Thoracic aorta (tissue), 2 donors: Measurements from ENCODE around the gene AGAP5. TPM values are rescaled to one million over a fixed set of nuclear protein-coding genes. Genes with fewer than 3 reads are reported as not detected.

Experiments
- ATAC-seq: fragments of 150-250 bp; one replicate; pipeline ENCODE4 v1.8.0; 2017; ENCODE audit warnings: low read depth; ENCODE audit not compliant: insufficient number of reproducible peaks, low FRiP score
- DNase-seq: peaks from one replicate; pipeline ENCODE4 v3.0.0-alpha.2; 2020; ENCODE audit warnings: low spot score
- H3K27ac ChIP-seq, 2 donors: fragments of 200-600 bp; sonication (generic); 1 replicate in 1 of 2; 2 replicates in 1 of 2; pipeline ENCODE4 v1.5.1; 2016; ENCODE audit warnings: mild to moderate bottlenecking in 2 of 2, moderate library complexity in 2 of 2
- H3K27me3 ChIP-seq: fragments of 200-600 bp; sonication (generic); replicated peaks from 2 replicates; pipeline ENCODE4 v1.6.0; 2016; ENCODE audit warnings: mild to moderate bottlenecking; ENCODE audit not compliant: insufficient read depth
- H3K36me3 ChIP-seq: fragments of 200-600 bp; sonication (generic); one replicate; pipeline ENCODE4 v1.5.1; 2016
- H3K4me1 ChIP-seq, 2 donors: fragments of 200-600 bp; sonication (generic); 1 replicate in 1 of 2; 2 replicates in 1 of 2; pipeline versions ENCODE4 v1.5.1 to v1.6.0; 2016; ENCODE audit warnings: low read depth in 2 of 2, mild to moderate bottlenecking in 1 of 2; ENCODE audit not compliant: control insufficient read depth in 1 of 2
- H3K4me3 ChIP-seq: fragments of 200-600 bp; sonication (generic); 2 replicates; pipeline ENCODE4 v1.5.1; 2016; ENCODE audit warnings: mild to moderate bottlenecking
- H3K9me3 ChIP-seq: fragments of 200-600 bp; sonication (generic); 2 replicates; pipeline ENCODE4 v1.5.1; 2016
- total RNA-seq, 2 donors: library from RNA; depleted of rRNA; stranded (reverse); fragments of >200 nt; gene quantifications; one replicate each; pipeline versions ENCODE4 v1.1.0 to v1.2.3, GENCODE V29; 2016
- TF ChIP-seq, protein P1 (sequence below): fragments of 200-600 bp; sonication (generic); IDR thresholded peaks from one replicate; pipeline ENCODE4 v1.5.1; 2019; ENCODE audit warnings: antibody characterized with exemption

AGAP5 gene
- total RNA-seq, 2 donors from 2014 or later: 4.5 to 10.9 TPM

DNA sequence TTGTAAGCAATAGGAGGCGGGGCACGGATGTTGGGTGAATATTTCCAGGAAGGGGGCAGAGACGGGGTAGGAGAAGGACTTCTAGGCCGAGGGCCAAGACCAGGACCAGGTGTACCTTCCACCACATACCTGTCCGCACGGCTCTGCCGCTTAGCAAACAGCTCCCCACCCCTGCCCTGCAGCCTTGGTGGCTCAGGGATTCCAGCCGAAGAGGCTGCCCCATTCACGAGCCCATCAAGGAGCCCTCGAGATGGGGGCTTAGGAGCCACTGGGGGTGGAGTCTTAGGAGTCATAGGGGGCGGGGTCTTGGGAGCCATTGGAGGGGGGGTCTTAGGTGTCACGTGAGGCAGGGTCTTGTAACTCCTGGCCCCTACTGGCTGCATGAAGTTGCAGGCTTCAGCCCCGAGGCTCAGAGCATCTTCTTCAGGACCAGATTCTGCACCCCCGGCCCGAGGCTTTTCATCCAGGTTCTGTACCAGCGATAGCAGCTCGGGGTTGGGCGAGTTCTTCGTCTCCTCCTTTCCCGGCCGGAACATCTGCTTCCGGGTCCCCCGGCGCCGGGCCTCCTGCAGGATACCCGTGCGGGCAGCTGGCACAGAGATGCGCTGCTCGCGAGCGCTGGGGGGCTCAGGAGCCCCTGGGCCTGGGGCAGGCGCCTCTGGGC lies 50.6 kb downstream of the AGAP5 start:
- TF ChIP-seq, protein P1, sequence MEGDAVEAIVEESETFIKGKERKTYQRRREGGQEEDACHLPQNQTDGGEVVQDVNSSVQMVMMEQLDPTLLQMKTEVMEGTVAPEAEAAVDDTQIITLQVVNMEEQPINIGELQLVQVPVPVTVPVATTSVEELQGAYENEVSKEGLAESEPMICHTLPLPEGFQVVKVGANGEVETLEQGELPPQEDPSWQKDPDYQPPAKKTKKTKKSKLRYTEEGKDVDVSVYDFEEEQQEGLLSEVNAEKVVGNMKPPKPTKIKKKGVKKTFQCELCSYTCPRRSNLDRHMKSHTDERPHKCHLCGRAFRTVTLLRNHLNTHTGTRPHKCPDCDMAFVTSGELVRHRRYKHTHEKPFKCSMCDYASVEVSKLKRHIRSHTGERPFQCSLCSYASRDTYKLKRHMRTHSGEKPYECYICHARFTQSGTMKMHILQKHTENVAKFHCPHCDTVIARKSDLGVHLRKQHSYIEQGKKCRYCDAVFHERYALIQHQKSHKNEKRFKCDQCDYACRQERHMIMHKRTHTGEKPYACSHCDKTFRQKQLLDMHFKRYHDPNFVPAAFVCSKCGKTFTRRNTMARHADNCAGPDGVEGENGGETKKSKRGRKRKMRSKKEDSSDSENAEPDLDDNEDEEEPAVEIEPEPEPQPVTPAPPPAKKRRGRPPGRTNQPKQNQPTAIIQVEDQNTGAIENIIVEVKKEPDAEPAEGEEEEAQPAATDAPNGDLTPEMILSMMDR: no peak
- Histone ChIP-seq H3K4me1 (peaks cover 11 to 36% of the 10 kb centered on the region in 2 donors), H3K36me3 (no peaks in the 10 kb centered on the region), H3K27ac (peak overlapping the region; percentile 31 to 50), H3K27me3 (no peaks in the 10 kb centered on the region), H3K9me3 (no peaks in the 10 kb centered on the region), H3K4me3 (peak overlapping the region; percentile 97)
- DNase-seq (no peak), ATAC-seq (no peak)

DNA sequence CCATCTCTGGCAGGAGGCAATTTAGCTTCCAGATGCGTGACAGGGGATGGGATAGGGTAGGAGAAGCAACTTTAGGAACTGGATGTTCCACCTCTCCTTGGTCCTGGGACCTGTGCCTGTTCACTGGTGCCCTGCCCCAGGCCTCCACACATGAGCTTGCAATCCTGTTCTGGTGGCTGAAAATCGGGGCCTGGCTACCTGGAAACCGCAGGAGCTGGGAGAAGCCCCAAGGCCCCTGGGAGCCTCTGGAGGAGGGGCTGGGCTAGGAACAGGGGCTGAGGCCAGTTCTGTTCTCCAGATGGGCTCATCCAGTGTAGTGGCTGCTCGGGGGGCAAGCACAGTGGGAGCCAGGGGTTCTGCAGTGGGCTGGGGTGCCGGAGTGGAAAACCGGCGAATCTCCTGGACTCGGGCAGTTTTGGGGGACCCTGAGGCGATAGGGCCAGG lies 51.3 kb downstream of the AGAP5 start:
- TF ChIP-seq, protein P1: no peak
- H3K36me3 ChIP-seq: no peaks in the 10 kb centered on the region
- no peak overlapping the region for H3K27ac ChIP-seq
- no peaks in the 10 kb centered on the region for H3K9me3 ChIP-seq
- no peak overlapping the region for H3K4me3 ChIP-seq
- no peak for DNase-seq
- H3K27me3 ChIP-seq: no peaks in the 10 kb centered on the region
- ATAC-seq: no peak
- peaks cover 13 to 42% of the 10 kb centered on the region in 2 donors for H3K4me1 ChIP-seq

DNA sequence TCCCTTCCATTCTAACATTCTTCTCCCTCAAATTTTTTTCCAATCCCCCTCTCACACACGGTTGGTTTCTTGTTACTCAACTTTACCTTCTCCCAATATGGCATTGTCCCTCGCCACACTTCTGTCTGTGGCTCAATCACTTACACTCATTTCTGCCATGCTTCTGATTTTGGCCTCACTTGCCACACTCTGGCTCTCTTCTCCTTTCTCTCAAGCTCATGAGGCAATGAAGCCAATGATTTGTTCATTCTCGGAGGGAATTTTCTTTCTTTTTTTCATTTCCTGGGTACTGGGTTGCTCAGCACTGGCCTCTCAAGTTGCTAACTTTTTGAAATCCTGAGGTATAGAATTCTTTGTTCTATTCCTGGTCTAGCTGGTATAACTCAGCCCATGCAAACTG lies 52.7 kb downstream of the AGAP5 start:
- DNase-seq (no peak), ATAC-seq (no peak)
- Histone ChIP-seq H3K36me3 (no peaks in the 10 kb centered on the region), H3K27me3 (no peaks in the 10 kb centered on the region), H3K4me1 (peaks cover 11 to 45% of the 10 kb centered on the region in 2 donors), H3K4me3 (no peak overlapping the region), H3K9me3 (no peaks in the 10 kb centered on the region), H3K27ac (no peak overlapping the region)
- TF ChIP-seq, protein P1: no peak

DNA sequence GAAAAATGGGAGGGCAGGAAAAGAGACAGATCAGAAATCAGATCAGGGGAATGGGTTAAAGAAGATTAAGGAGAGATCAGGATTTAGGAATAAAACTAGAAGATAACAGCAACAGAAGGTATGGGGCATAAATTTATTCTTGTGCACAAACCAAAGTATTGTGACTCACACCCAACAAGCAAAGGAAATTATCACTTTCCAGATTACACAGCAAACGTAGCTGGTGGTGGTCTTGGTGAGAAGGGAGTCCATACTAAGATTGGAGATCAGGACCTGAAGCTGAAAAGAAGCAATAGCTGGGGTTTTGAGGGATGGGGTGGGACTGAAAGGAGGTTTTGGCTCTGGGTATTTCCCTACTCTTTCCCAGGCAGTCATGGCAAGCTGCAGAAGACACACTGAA lies 53.1 kb downstream of the AGAP5 start:
- no peak for ATAC-seq
- Histone ChIP-seq H3K27ac (peak overlapping the region; percentile 17 to 37), H3K27me3 (no peaks in the 10 kb centered on the region), H3K4me3 (no peak overlapping the region), H3K36me3 (no peaks in the 10 kb centered on the region), H3K9me3 (no peaks in the 10 kb centered on the region), H3K4me1 (peaks cover 11 to 47% of the 10 kb centered on the region in 2 donors)
- no peak for DNase-seq
- TF ChIP-seq, protein P1: no peak

DNA sequence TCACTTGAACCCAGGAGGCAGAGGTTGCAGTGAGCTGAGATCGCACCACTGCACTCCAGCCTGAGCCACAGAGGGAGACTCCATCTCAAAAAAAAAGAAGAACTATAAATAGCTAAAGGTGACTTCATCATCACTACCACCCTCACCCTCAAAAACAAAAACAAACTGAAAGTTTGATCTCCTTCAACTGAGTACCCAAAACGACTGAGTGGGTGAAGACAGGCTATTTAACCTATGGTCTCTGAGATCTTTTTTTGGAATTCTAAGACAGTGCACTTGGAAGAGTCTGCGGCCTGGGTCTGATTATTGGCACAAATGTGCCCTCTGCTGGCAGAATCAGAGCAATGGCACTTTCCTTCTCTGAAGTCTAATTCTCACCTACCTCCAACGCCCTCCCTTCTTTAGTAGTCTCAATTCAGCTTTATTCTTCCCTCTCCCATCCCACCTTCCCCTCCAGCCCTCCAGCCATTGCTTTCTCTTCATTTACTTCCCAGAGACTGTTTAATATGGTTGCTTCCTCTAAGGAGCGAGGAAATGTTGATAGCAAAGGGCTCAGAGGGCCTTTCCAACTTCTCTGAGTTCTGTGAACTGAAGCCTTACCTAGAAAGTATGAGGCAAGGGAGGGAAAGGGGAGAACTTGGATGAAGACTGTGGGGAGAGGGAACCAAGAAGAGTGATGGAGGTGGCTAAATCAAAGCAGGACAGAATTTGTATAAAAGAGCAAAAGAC lies 53.7 kb downstream of the AGAP5 start:
- TF ChIP-seq, protein P1: peak; percentile 86
- DNase-seq: peak; percentile 19
- H3K27me3 ChIP-seq: no peaks in the 10 kb centered on the region
- no peaks in the 10 kb centered on the region for H3K36me3 ChIP-seq
- H3K4me1 ChIP-seq: peaks cover 11 to 47% of the 10 kb centered on the region in 2 donors
- H3K4me3 ChIP-seq: peak overlapping the region; percentile 0
- H3K27ac ChIP-seq: peak overlapping the region; percentile 22 to 37
- ATAC-seq: no peak
- H3K9me3 ChIP-seq: no peaks in the 10 kb centered on the region
